GM21381 (cell line): ENCODE measurements around the gene EOLA1.
"Not testable (repeated sequence)": the region's sequence is repeated elsewhere in the genome, so short reads cannot be mapped to it uniquely, and the experiment has no call there.

Experiments used
- ATAC-seq: cut with Tn5 transposase; IDR thresholded peaks from one replicate; pipeline ENCODE4 v1.9.1; 2021; ENCODE audit warnings: mild to moderate bottlenecking, moderate library complexity; ENCODE audit not compliant: unreplicated experiment

Gene EOLA1

GRCh38 chrX:149595214-149595613 lies 54.4 kb downstream of the EOLA1 start, which contains the start of gene HSFX2:
HSFX2 (minus strand) TSS chrX:149595314; CDS start chrX:149594700, 614 bp downstream.
- ATAC-seq: not testable (repeated sequence)

GRCh38 chrX:149595943-149596342 lies 55.1 kb downstream of the EOLA1 start:
- not testable (repeated sequence) for ATAC-seq
